BE2C (cell line): ENCODE data around the gene TMEM31.

Source experiments
- DNase-seq: peaks from one replicate; pipeline ENCODE4 v3.0.0-alpha.2; 2020
- H3K27me3 ChIP-seq: fragments of 250-450 bp; sonication (Bioruptor Pico); 2 replicates; pipeline ENCODE4 v1.5.1; 2020; ENCODE audit warnings: mild to moderate bottlenecking
- H3K36me3 ChIP-seq: fragments of 250-450 bp; sonication (Bioruptor Pico); 2 replicates; pipeline ENCODE4 v1.5.1; 2020; ENCODE audit warnings: mild to moderate bottlenecking
- H3K4me1 ChIP-seq: fragments of 250-450 bp; sonication (Bioruptor Pico); 2 replicates; pipeline ENCODE4 v1.5.1; 2020
- H3K4me3 ChIP-seq: 2 replicates; pipeline ENCODE4 v1.5.1; 2011; ENCODE audit warnings: low read depth, low read length
- H3K9me3 ChIP-seq: fragments of 250-450 bp; sonication (Bioruptor Pico); 2 replicates; pipeline ENCODE4 v1.5.1; 2020
- TF ChIP-seq, protein P1 (sequence below): IDR thresholded peaks from 2 replicates; pipeline ENCODE4 v1.5.1; 2012; ENCODE audit warnings: mild to moderate bottlenecking, low read depth, low read length

Gene TMEM31

DNA sequence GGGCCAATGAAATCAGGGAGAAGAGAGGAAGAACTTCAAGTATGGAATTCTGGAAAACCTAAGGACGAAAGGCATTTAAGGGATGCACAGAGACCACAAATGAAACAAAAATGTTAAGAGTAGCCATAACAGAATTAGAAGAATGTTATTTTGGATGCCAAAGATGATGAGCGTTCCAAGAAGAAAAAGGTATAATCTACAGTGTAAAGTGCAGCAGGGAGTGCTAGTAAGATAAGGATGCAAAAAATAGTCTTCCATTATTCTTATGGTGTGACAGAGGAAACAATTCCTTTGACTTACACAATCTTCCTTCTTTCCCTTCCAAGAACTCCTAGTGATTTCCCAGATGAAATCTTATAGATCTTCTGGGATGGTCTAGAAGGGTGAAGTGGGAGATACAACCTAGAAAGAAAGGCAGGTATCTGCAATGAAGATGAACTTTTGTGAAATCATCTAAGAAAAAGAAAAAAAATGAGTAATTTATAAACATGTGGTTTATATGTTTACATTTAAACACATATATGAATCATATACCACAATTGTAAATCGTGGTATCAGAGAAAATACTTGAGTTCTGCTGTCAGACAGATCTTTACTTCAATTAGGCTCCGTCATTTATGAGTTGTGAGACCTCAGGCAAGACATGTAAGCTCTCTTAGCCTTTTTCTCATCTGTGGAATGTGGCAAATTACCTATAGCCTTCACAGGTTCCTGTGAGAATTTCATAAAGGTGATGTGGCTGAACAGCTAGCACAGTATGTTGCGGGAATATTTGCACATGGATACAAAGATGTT is 32.3 kb upstream of the TMEM31 start:
- no peaks in the 10 kb centered on the region for H3K9me3 ChIP-seq
- DNase-seq: no peak
- no peaks in the 10 kb centered on the region for H3K4me1 ChIP-seq
- no peaks in the 10 kb centered on the region for H3K27me3 ChIP-seq
- H3K36me3 ChIP-seq: peaks cover 50% of the 10 kb centered on the region
- no peak overlapping the region for H3K4me3 ChIP-seq
- TF ChIP-seq, protein P1, sequence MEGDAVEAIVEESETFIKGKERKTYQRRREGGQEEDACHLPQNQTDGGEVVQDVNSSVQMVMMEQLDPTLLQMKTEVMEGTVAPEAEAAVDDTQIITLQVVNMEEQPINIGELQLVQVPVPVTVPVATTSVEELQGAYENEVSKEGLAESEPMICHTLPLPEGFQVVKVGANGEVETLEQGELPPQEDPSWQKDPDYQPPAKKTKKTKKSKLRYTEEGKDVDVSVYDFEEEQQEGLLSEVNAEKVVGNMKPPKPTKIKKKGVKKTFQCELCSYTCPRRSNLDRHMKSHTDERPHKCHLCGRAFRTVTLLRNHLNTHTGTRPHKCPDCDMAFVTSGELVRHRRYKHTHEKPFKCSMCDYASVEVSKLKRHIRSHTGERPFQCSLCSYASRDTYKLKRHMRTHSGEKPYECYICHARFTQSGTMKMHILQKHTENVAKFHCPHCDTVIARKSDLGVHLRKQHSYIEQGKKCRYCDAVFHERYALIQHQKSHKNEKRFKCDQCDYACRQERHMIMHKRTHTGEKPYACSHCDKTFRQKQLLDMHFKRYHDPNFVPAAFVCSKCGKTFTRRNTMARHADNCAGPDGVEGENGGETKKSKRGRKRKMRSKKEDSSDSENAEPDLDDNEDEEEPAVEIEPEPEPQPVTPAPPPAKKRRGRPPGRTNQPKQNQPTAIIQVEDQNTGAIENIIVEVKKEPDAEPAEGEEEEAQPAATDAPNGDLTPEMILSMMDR: no peak

DNA sequence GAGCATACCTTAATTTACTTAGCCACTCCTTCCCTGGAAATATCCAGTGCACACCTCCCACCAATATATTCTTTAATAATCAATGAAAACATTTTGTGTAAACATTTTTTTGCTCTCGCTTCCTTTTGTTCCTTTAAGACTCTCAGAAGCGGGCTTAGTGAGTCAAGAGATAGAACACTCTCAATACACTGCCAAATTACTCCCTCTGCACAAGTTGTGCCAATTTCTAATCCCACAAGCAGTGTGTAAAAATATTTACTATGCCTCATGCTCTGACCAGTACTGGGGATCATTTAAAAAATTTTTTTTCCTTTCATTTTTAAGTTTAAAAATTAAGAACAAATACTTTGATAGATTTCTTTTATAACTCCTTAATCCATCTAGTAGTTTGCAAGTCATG is 29.3 kb upstream of the TMEM31 start:
- Histone ChIP-seq H3K27me3 (no peaks in the 10 kb centered on the region), H3K36me3 (peaks cover 61% of the 10 kb centered on the region), H3K9me3 (no peaks in the 10 kb centered on the region), H3K4me1 (no peaks in the 10 kb centered on the region), H3K4me3 (no peak overlapping the region)
- TF ChIP-seq, protein P1: no peak
- DNase-seq: no peak

DNA sequence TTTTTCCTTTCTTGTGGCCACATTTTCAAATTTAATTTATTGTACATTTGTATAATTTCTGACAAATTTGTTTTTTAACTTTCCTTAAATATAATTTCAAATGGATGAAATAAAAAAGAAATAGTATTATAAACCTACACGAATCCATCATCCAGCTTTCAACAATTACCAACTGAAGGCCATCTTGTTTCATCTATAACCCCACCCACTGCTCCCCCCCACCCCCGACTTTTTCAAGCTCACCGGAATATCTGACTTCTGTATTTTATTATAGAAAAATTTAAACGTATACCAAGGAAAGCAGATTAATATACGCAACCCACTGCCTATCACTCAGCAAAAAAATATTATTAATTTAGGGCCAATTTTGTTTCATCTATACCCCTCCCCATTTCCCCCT is 25.3 kb upstream of the TMEM31 start:
- Histone ChIP-seq H3K4me3 (peak overlapping the region; percentile 96), H3K27me3 (no peaks in the 10 kb centered on the region), H3K36me3 (peaks cover 38% of the 10 kb centered on the region), H3K4me1 (no peaks in the 10 kb centered on the region), H3K9me3 (no peaks in the 10 kb centered on the region)
- TF ChIP-seq, protein P1: no peak
- no peak for DNase-seq

DNA sequence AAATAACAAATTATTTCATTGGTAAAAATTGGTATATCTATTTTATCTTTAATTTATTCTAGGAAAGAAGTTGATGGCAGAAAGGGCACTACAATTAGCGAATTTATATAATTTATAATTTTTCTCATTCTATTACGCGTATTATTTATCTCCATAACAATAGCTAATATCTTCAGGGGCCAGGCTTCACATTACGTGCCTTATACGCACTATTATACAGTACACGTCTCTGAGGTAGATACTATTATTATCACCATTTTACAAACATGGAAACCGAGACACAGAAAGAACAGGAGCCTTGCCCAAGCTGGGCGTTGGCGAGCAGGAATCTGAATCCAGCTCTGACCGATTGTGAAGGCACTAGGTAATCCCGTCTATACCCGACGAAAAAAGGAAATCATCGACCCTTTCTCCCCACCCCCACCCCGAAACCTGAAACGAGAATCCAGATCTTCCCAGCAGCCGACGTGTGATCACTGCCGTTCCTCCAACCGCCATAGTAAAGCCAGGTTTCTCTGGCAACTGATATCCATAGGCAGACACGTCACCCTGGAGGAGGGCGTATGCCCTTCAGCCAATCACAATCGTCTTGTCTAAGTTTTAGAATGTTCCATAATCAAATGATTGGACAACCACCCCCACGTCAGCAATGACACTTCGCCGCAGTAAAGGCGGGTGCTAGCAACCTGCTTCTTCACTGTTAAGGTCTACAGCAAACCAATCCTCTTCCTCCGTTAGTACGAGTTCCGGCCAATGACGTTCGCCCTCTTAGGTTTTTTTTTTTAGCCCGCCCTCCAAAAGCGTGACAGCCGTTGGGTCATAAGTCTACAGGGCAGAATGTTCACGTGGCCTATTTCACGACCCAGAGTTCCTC is 24.3 kb upstream of the TMEM31 start, which contains the start of gene MORF4L2:
Gene MORF4L2 (minus strand): TSS at position 501 of the 874 bp plus-strand sequence. CDS start 9,672 bp downstream, outside the sequence.
- DNase-seq: peak; percentile 87
- Histone ChIP-seq H3K4me3 (peak within 1 kb of the TSS; percentile 96), H3K36me3 (peaks cover 31% of the 10 kb centered on the region), H3K27me3 (no peaks in the 10 kb centered on the region), H3K9me3 (no peaks in the 10 kb centered on the region), H3K4me1 (no peaks in the 10 kb centered on the region)
- TF ChIP-seq, protein P1: no peak

DNA sequence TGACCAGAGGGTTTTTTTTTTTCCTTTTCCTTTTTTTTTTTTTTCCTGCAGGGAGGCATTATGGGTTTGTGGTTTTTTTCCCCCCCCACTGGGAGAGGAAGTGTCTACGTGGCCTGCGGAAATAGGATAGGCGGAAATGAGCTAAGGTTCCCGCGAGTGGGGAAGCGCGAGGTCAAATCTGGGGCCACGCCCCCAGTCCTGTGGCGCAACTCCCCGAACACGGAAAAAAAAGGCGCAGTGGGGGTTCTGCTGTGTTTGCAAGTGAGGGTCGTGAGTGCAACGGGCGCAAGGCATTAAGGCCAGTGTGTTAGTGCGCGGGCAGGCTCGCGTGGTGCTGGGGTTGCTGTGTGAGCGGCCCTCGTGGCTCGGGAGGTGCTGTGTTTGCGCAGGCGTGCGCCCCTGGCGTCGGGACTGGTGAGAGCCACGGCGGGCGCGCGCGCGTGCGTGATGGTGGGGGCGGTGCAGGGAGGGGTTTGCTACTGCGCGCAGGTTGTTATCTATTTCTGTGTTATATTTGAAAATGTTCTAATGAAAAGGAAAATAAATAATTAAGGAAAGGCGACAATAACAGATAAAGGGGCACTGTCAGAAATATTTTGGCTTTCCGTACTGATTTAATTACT is 23.5 kb upstream of the TMEM31 start:
- H3K4me1 ChIP-seq: no peaks in the 10 kb centered on the region
- TF ChIP-seq, protein P1: peak; percentile 38
- no peaks in the 10 kb centered on the region for H3K27me3 ChIP-seq
- no peaks in the 10 kb centered on the region for H3K9me3 ChIP-seq
- peaks cover 23% of the 10 kb centered on the region for H3K36me3 ChIP-seq
- DNase-seq: peak; percentile 89
- H3K4me3 ChIP-seq: peak overlapping the region; percentile 78
